GM08714 (cell line): ENCODE data around the gene ZNF248.

Experiments
- H3K4me3 ChIP-seq: fragments of 200-500 bp; sonication (Bioruptor generic); 2 replicates; pipeline ENCODE4 v1.5.1; 2014; ENCODE audit warnings: mild to moderate bottlenecking, low read length, inconsistent platforms
- ZNF274 ChIP-seq: IDR thresholded peaks from 2 replicates; pipeline ENCODE4 v1.6.1; 2012; ENCODE audit warnings: mild to moderate bottlenecking, low read depth, low read length

Gene ZNF248

DNA sequence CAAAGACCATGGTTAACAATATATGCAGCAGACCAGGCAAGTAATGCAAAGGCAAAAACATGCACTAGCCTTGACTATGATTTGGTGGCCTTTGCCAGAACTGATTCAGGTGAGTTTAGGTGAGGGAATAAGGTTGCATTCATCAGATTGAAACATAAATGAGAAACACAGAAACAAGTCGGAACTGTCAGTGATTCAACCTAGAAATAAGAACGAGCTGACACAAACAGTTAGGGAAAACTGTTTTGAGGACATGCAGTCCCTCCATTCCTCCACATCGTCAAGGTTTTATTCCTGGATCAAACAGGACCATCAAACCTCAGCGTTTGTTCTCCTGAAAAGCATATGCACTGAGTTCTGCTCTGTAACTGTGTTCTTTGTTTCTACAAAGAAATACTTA is 1.8 kb downstream of the ZNF248 start:
- TF ChIP-seq ZNF274, result no peak
- peak overlapping the region; percentile 89 for H3K4me3 ChIP-seq

DNA sequence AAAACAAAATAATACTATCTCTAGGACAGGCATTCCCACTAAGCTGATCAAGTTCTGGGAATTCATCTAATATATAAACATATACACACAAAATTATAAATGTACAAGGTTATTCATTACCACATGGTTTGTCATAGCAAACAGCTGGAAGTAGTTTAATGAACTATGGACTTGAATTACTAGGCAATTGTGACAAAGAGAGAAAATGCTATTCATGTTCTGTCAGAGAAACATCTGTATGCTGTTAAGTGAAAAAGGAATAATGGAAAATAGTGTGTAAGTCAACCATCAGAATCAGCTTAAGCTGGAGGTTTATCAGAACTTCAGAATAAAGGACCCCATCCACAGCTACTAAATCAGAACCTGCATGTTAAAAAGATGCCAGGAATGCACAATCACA is 2.8 kb downstream of the ZNF248 start:
- TF ChIP-seq ZNF274, result no peak
- no peak overlapping the region for H3K4me3 ChIP-seq

DNA sequence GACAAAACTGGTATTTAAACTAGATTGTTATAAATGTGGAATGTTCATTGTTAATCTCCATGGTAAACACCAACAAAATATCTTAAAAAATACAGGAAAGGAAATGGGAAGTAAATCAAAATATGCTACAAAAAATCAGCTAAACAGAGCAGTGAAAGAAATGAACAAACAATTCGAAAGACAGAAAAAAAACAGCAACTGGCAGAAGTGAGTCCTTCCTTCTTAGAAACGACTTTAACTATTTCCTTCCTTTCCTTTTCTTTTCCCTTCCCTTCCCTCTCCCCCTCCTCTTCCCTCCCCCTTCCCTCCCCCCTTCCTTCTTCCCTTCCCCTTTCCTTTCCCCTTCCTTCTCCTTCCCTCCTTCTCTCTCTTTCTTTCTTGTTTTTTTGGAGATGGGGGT is 12.8 kb downstream of the ZNF248 start:
- no peak for TF ChIP-seq ZNF274
- no peak overlapping the region for H3K4me3 ChIP-seq

DNA sequence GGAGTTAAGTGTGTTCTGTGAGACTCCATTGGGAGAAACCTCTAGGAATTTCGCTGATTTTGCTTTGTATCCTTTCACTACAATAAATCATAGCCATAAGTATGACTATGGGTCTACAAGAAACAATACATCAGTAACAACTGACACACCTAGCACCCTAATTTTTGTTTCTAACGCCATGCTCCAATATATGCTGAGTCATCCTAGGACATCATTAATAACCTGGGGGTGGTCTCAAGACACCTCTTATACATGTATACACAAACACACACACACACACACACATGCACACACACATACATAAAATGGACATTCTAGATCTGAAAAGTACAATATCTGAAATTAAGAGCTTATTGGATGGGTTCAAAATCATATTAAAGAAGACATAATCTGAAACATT is 18.2 kb downstream of the ZNF248 start:
- no peak overlapping the region for H3K4me3 ChIP-seq
- TF ChIP-seq ZNF274, result no peak

DNA sequence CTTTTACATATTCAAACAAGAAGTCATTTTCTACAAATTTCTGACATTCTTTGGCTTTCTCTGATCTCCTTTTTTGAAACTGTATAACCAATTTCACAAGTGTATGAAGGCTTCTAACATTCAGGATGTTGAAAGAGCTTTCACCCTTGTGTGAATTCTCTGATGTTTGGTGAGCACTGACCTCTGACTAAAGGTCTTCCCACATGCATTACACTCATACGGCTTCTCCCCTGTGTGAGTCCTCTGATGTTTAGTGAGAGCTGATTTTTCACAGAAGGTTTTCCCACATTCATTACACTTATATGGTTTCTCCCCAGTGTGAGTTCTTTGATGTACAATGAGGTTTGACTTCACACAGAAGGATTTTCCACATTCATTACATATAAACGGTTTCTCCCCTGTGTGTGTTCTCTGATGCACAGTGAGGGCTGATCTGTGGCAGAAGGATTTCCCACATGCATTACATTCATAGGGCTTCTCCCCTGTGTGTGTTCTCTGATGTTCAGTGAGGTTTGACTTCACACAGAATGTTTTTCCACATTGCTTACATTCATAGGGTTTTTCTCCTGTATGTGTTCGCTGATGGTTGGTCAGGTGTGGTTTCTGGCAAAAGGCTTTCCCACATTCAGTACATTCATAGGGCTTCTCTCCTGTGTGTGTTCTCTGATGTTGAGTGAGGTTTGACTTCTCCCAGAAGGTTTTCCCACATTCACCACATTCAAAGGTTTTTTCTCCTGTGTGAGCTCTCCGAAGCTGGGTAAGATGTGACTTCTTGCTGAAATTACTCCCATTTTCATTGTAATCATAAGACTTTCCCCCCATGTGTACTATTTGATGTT is 25.7 kb downstream of the ZNF248 start:
- TF ChIP-seq ZNF274, result peak; percentile 68
- no peak overlapping the region for H3K4me3 ChIP-seq

DNA sequence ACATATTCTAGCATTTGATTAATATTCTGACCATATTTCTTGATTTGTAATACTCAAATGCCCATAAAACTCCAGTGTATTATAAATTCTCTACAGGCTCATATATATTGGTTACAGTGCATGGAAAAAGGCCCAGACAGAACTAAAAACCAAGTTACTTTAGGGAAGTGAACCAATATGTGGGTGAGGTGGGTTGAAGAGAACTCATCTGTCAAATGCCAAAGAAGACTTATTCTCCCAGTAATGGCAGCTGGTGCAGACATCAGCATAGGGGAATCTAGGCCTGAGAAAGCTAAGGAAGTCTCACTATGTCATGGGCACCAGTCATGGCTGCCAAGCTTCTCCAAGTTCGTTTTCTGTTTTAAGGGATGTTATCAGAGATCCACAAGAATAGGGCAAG is 30.6 kb downstream of the ZNF248 start:
- H3K4me3 ChIP-seq, result no peak overlapping the region
- TF ChIP-seq ZNF274, result no peak

DNA sequence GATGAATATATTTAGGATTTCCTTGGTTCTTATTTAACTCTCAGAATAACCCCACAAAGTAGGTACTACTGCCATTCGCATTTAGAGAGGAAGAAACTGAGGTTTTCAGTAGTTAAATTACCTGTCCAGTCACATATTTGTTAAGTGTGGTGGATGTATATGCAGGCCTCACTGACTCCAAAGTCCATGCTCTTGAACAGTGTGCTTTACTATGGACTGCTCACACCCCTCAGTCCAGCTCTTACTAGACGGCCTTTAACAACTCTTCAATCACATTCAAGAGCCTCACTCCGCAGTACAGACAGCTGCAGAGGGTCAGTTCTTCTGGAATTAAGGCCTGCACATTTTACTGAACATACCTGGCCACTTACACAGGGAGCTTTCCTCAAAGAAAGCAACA is 36.2 kb downstream of the ZNF248 start:
- no peak for TF ChIP-seq ZNF274

DNA sequence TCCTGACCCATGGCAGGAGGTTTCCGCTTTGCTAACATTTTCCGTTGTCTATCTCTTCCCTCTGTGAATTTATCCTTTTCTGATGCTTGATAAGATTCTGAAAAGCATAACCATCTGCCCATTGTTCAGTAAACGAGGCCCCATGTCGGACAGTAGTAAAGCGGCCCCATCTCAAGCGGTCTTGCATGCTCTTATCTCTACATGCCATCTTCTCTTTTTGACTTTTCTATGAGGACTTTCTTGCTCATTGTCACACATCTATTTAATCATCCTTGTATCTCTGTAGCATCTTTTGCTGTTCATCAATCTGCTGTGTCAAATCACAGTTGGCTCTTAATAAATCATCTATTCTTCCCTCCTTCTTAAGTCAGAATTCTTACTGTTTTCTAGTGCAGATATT is 37.6 kb downstream of the ZNF248 start:
- no peak overlapping the region for H3K4me3 ChIP-seq
- TF ChIP-seq ZNF274, result no peak

More for the DNA sequence above, 36.2 kb downstream of the ZNF248 start:
- H3K4me3 ChIP-seq, result no peak overlapping the region

DNA sequence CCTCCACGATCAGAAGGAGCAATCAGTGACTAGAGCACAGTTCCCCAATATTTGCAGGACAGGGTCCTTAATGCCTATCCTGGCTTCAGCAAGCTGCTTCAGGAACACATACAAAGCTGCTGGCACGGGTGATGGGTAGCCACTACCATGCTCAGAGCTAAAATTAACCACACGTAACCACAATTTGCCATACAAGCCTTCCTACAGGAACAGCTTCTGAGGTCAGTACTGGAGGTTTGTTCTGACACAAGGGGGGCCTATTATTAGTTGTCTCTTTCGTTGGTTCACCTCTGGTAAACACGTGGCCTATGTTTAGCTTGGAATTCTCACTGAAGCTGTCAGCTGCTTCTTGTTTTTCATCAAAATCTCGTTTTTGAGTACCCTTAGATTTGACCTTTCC is 41.1 kb downstream of the ZNF248 start:
- no peak for TF ChIP-seq ZNF274
- no peak overlapping the region for H3K4me3 ChIP-seq

DNA sequence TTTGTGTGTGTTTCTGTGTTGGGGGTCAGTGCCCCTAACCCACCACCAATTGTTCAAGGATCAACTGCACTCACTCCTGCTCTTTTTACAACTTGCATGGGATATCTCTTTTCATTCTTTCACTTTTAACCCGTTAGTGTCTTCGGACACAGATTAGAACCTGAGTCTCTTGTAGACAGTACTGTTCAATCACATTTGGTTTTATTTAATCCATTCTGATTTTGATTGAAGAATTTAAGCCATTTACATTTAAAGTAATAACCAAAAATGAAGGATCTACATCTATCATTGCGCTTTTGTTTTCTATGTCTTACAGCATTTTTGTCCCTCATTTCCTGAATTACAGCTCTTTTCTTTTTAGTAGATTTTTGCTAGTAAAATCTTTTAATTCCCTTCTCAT is 43.6 kb downstream of the ZNF248 start:
- H3K4me3 ChIP-seq, result no peak overlapping the region
- TF ChIP-seq ZNF274, result no peak

DNA sequence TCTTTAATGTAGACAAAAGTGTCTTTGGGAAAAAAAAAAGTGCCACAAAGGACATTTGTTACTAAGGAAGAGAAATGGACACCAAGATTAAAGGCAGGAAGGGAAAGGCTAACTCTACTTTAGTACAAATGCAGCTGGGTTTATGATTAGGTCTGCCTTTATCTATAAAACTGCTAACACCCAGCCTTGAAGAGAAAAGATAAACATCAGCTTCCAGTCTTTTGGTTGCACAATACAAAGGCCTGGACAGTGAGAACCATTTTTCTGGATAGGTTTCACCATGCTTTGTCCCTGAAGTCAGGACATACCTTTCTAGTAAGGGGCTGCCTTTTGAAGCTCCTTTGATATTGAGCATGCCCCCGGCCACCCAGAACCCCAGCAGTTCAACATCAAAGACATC is 45.1 kb downstream of the ZNF248 start:
- no peak overlapping the region for H3K4me3 ChIP-seq

DNA sequence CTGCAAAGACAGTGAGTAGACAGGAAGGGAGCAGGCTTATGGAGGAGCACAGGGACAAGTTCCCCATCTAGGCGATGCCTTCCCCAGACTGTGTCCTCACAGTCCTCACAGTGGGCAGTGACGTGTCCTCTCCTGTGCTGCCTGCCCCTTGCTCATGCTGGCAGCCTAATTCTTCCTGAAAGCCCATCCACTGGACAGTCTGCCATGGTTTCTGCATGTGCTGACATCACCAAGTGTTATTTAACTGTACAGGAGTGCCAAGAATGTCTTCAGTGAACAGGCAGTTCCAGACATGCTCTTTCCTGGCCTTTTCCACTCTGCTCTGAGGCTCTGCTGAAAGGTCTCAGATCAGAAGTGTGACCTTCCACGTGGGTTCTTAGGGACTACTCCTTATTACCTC is 54.1 kb downstream of the ZNF248 start:
- TF ChIP-seq ZNF274, result no peak
- H3K4me3 ChIP-seq, result no peak overlapping the region

More for the DNA sequence above, 45.1 kb downstream of the ZNF248 start:
- TF ChIP-seq ZNF274, result no peak

DNA sequence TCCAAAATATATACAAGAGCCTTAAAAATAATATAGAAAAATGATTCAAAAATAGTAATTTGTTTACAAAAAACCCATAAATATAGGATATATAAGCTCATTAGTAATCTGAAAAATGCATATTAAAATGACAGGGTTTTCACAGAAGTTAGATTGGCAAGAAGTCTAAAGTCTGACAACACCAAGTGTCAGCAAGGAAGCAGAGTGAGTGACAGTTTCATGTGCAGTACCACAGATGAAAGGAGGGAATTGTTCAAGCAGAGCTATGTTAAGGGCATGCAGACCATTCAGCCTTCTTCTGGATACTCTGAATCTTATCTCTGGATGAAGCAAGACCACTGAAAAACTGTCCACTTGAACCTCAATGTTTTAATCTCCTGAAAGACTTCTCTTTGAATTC is 55.9 kb downstream of the ZNF248 start:
- no peak for TF ChIP-seq ZNF274
- H3K4me3 ChIP-seq, result no peak overlapping the region

DNA sequence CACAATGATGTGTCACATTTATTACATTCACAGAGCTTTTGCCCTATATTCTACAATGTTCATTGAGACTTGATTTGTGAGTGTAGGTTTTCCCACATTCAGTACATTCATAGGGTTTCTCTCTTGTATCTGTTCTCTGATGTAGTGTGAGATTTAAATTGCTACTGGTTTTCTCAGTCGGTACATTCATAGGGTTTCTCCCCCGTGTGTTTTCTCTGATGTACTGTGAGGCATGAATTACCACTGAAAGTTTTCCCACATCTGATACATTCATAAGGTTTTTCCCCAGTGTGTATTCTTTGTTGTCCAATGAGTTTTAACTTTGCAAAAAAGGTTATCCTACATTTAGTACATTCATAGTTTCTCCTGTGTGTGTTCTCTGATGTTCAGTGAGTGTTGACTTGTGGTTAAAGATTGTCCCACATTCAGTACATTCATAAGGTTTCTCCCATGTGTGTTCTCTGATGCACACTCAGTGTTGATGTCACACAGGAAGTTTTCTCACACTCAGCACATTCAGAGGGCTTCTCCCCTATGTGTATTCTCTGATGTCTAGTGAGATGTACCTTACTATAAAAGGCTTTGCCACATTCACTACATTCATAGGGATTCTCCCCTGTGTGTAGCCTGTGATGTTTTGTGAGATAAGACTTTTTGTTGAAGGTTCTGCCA is 63.0 kb downstream of the ZNF248 start:
- no peak overlapping the region for H3K4me3 ChIP-seq
- TF ChIP-seq ZNF274, result no peak

DNA sequence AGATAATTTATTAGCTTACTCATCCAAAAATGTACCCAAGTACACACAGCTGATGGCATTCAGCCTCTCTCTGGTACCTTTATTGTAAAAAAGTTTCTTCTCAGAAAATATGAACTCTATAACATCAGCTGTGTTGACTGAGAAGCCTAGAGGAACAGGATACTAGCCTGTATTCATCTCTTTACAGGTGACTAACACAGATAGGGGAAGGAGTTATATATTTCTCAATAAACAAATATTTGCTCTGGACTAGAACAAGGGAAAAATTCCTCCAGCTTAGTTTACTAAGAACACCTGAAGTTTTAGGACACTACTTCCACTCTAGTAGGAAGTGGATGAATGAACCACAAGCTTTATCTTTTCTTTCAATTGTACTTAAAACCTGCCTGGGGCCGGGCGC is 67.8 kb downstream of the ZNF248 start:
- H3K4me3 ChIP-seq, result no peak overlapping the region
- TF ChIP-seq ZNF274, result no peak
